GM21619 (cell line): ENCODE data around the gene PRKCD.
"Not testable (repeated sequence)": the region's sequence is repeated elsewhere in the genome, so short reads cannot be mapped to it uniquely, and the experiment has no call there.

Source experiments
- ATAC-seq: cut with Tn5 transposase; IDR thresholded peaks from one replicate; pipeline ENCODE4 v1.9.1; 2021; ENCODE audit not compliant: unreplicated experiment

PRKCD gene

GRCh38 chr3:53139906-53140846, 20.8 kb upstream of the PRKCD start:
- no peak for ATAC-seq

GRCh38 chr3:53140847-53141845, 19.9 kb upstream of the PRKCD start:
- no peak for ATAC-seq

GRCh38 chr3:53142986-53143385, 18.0 kb upstream of the PRKCD start:
- no peak for ATAC-seq

- ATAC-seq: no peak
Observed at GRCh38 chr3:53144446-53144845, 16.6 kb upstream of the PRKCD start.

- ATAC-seq: no peak
Observed at GRCh38 chr3:53144862-53145712, 15.9 kb upstream of the PRKCD start.

- ATAC-seq: no peak
Observed at GRCh38 chr3:53145713-53146080, 15.3 kb upstream of the PRKCD start.

- no peak for ATAC-seq
Observed at GRCh38 chr3:53146319-53146891, 14.6 kb upstream of the PRKCD start.

GRCh38 chr3:53147151-53147902, 13.7 kb upstream of the PRKCD start:
- no peak for ATAC-seq

GRCh38 chr3:53147903-53148400, 13.1 kb upstream of the PRKCD start:
- ATAC-seq: no peak

GRCh38 chr3:53149006-53149690, 11.9 kb upstream of the PRKCD start:
- ATAC-seq: no peak

GRCh38 chr3:53149699-53150098, 11.3 kb upstream of the PRKCD start:
- ATAC-seq: no peak

- no peak for ATAC-seq
Observed at GRCh38 chr3:53150247-53151085, 10.5 kb upstream of the PRKCD start.

GRCh38 chr3:53151086-53151438, 9.9 kb upstream of the PRKCD start:
- ATAC-seq: not testable (repeated sequence)

- no peak for ATAC-seq
Observed at GRCh38 chr3:53151465-53151864, 9.5 kb upstream of the PRKCD start.

- no peak for ATAC-seq
Observed at GRCh38 chr3:53151870-53152660, 8.9 kb upstream of the PRKCD start.

GRCh38 chr3:53153264-53153823, 7.7 kb upstream of the PRKCD start:
- ATAC-seq: no peak

GRCh38 chr3:53153980-53154379, 7.0 kb upstream of the PRKCD start:
- ATAC-seq: no peak
